GM12872 (cell line): ENCODE measurements around the gene PTPN3.

ENCODE experiments used
- CTCF ChIP-seq: IDR thresholded peaks from 3 replicates; pipeline ENCODE4 v1.5.1; 2011; ENCODE audit warnings: low read depth, mild to moderate bottlenecking, low read length, moderate library complexity; ENCODE audit not compliant: insufficient read depth

The PTPN3 gene

GRCh38 chr9:109341561-109341960 lies 156.5 kb downstream of the PTPN3 start:
- no peak for TF ChIP-seq CTCF

DNA sequence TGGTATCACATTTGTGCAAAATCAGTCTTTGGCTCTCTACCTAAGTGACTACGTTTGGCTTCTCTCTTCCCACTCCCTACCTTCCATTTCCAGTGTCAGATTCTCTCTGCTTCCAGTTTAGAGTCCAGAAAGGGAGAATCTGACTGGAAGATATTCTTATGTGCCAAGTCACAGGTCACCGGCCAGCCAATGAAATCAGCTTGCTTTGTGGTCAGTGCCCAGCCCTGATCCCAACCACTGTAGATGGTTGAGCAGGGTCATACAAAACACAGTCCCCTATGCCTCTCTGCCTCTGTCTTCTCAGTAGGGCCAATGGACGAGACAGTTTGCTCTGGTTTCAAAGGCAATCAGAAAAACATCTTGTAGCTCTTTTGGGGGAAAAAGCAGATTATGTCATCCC lies 161.7 kb downstream of the PTPN3 start:
- TF ChIP-seq CTCF, result no peak

DNA sequence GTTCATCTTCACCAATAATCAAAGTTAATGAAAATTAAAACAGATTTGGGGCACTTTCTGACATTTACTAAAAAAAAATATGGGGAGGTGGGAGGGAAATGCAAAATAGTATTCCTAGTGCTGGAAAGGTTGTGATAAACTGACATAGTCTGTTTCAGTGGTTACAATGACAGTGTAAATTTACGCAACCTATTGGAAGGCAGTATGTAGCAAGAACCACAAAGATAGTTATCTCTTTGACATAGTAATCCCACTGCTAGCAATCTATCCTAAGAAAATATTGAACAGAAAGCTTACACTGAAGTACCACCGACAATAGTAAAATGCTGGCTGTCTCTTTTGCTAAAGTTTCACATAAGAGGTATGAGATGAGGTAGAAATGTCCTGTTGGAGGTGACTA lies 162.2 kb downstream of the PTPN3 start:
- TF ChIP-seq CTCF, result no peak

DNA sequence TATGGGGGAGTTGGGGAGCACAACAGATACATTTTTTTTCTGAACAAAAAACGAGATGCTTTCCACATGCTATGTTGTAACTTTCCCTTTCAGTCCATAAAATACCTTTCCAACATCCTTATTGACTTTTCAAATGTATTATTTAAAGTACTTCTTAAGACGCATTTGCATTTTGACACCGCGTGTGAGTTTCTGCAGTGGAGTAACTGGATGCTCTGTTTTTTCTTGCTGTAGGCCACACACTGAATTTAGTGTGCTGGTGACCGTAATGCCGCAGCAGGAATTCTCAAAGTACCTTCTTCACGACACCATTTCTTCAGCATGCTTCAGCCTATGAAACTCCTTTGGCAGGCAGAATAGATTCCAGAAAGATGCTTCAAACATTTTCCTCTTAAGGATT lies 163.0 kb downstream of the PTPN3 start:
- no peak for TF ChIP-seq CTCF

- no peak for TF ChIP-seq CTCF
These were observed 166.8 kb downstream of the PTPN3 start for GRCh38 chr9:109331353-109331752.

DNA sequence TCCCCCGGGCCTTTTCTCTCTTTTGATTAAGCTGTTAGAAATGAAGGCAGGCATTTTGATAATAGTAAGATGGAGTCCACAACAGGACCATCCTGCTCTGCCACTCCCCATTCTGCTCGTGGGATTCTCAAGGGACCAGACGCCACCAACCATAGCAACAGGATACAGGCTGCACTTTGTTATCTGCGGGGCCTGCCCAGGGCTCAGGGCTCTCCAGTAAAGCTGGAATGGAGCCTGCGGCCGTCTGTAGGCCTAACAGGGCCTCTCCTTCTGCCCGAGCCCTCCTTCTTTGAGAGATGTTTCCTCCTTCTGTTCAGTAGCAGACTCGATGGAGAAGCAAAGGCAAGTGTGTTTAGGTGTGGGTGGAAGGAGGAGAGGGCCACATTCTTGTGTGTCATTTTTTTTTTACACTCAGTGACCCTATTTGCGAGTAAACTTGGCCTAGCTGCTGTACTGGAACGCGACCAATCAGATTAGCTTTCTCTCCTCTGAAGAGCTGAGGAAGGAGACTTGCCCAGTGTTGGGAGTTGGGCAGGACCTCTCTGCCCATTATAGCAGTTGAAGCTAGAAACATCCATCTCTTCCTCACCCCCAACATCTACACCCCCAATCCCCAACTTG lies 168.4 kb downstream of the PTPN3 start:
- no peak for TF ChIP-seq CTCF

DNA sequence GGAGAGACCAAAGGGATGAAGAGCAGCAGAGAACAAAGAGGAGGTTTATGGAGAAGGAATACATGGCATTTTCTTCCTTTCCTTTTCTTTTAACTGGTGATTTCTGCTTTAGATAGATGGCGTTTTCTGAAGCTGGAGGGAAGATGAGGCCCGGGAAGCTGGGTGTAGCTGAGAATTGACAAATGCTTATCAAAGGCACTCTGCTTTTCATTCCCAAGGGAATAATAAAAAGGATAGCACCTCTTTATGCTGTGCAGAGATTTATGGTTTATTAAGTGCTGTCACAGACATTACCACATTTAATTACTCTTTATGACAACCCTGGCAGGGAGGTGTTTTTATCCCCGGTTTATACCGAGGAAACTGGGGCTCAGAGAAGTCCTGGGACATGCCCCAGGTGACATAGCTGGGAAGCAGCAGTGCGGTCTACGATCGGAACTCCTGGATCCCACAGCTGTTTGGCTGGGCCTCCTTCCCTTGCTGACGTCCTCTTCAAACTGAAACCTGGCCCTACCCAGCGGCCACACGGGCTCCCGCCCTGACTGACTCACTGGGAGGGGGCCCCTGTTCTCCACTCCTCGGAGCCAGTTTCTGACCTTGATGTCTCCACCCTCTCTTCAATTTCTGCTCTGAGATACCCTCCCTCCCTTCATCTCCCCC lies 169.0 kb downstream of the PTPN3 start:
- TF ChIP-seq CTCF, result no peak
